ENCODE results near the gene APEH. TPM values are rescaled to one million over a fixed set of nuclear protein-coding genes. Genes with fewer than 3 reads are reported as not detected.
"Not testable (repeated sequence)": the region's sequence is repeated elsewhere in the genome, so short reads cannot be mapped to it uniquely, and the experiment has no call there.

Gene APEH
- total and polyA plus RNA-seq, 9 of the 15 experiments (the other 6 are each of a cell fraction or from before 2014, with no cell fraction given): 70.9 to 177 (median 117) TPM

- TF ChIP-seq, protein P1, sequence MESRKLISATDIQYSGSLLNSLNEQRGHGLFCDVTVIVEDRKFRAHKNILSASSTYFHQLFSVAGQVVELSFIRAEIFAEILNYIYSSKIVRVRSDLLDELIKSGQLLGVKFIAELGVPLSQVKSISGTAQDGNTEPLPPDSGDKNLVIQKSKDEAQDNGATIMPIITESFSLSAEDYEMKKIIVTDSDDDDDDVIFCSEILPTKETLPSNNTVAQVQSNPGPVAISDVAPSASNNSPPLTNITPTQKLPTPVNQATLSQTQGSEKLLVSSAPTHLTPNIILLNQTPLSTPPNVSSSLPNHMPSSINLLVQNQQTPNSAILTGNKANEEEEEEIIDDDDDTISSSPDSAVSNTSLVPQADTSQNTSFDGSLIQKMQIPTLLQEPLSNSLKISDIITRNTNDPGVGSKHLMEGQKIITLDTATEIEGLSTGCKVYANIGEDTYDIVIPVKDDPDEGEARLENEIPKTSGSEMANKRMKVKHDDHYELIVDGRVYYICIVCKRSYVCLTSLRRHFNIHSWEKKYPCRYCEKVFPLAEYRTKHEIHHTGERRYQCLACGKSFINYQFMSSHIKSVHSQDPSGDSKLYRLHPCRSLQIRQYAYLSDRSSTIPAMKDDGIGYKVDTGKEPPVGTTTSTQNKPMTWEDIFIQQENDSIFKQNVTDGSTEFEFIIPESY (CRISPR knock-in tag; IDR thresholded peaks at IDR 0.05): peak; percentile 84
- peak; percentile 31; the same call in 1 of the 2 replicates for TF ChIP-seq POLR2G (IDR thresholded peaks at IDR 0.05; ENCODE audit: low read depth, low read length)
- H3K27me3 ChIP-seq (ENCODE audit: control insufficient read depth in 2 of 2, insufficient read depth in 2 of 2, low read length in 2 of 2); in situ Hi-C loops (cut with MboI); FAIRE-seq; H2AFZ ChIP-seq (ENCODE audit: low read depth, low read length); intact Hi-C loops (cut with micrococcal nuclease); ATAC-seq; H3K9me1 ChIP-seq (ENCODE audit: control insufficient read depth, insufficient read depth, low read length); H3K27ac ChIP-seq (ENCODE audit: extremely low read depth, low read depth, low read length); DNase-seq (ENCODE audit: extremely low read depth in 1 of 4, low spot score in 3 of 4); BruUV-seq (replicated peaks); CTCF ChIA-PET (ENCODE audit: low intra/inter-chr PET ratio); H4K20me1 ChIP-seq (replicated peaks; ENCODE audit: control insufficient read depth, insufficient read depth, low read length); H3K4me2 ChIP-seq (ENCODE audit: insufficient read depth, low read length); H3K9ac ChIP-seq (ENCODE audit: insufficient read depth in 1 of 2, low read depth in 2 of 2, low read length in 2 of 2); H3K4me3 ChIP-seq; POLR2A ChIA-PET; H3K9me3 ChIP-seq (replicated peaks; ENCODE audit: control insufficient read depth, insufficient read depth, low read depth, low read length): not testable (repeated sequence)
- Histone ChIP-seq H3K36me3 (ENCODE audit: control insufficient read depth, insufficient read depth, low read length) (peaks cover 20% of the 10 kb centered on the region; the same call in 1 of the 3 replicates), H3K4me1 (replicated peaks in 1 of 2; ENCODE audit: control insufficient read depth in 2 of 2, insufficient read depth in 2 of 2, low read length in 2 of 2) (peaks cover 6 to 33% of the 10 kb centered on the region in 2 experiments; a peak in 4 of 5 replicates), H3K79me2 (ENCODE audit: control insufficient read depth, insufficient read depth, low read length) (peaks cover 22% of the 10 kb centered on the region)
- WGBS (ENCODE audit: insufficient coverage, low coverage, missing lambda C conversion rate): 92% methylated on average over 7 of the region's 44 CpGs
These were observed 12.7 kb downstream of the APEH start for GRCh38 chr3:49686769-49687423.
